Gastroesophageal sphincter (tissue), 4 donors: ENCODE results near the gene LEFTY2. TPM values are rescaled to one million over a fixed set of nuclear protein-coding genes. Genes with fewer than 3 reads are reported as not detected.
"Not testable (repeated sequence)": the region's sequence is repeated elsewhere in the genome, so short reads cannot be mapped to it uniquely, and the experiment has no call there.

Experiments used
- ATAC-seq: fragments of 150-250 bp; one replicate; pipeline ENCODE4 v1.9.1; 2016; ENCODE audit warnings: mild to moderate bottlenecking, moderate library complexity
- H3K27ac ChIP-seq, 4 donors: fragments of 200-600 bp; sonication (generic) in 3 of 4; 1 replicate in 3 of 4; 2 replicates in 1 of 4; pipeline ENCODE4 v1.5.1; 2016 to 2019
- H3K27me3 ChIP-seq: fragments of 200-600 bp; sonication (generic); one replicate; pipeline ENCODE4 v1.5.1; 2019
- H3K36me3 ChIP-seq, 2 donors: fragments of 200-600 bp; sonication (generic); one replicate each; pipeline ENCODE4 v1.5.1; 2019; ENCODE audit warnings: control low read depth in 1 of 2
- H3K4me1 ChIP-seq, 3 donors: fragments of 200-600 bp; sonication (generic); 1 replicate in 2 of 3; 2 replicates in 1 of 3; pipeline ENCODE4 v1.5.1; 2016 to 2019; ENCODE audit warnings: control low read depth in 2 of 3
- H3K4me3 ChIP-seq, 2 donors: fragments of 200-600 bp; sonication (generic); one replicate each; pipeline ENCODE4 v1.5.1; 2019; ENCODE audit warnings: mild to moderate bottlenecking in 1 of 2, moderate library complexity in 1 of 2
- H3K9me3 ChIP-seq, 3 donors: fragments of 200-600 bp; sonication (generic); one replicate each; pipeline ENCODE4 v1.5.1; 2017 to 2019; ENCODE audit warnings: control low read depth in 2 of 3
- CTCF ChIP-seq, 4 experiments: fragments of 200-600 bp in 2 of 4; fragments of 450-650 bp in 2 of 4; sonication (generic) in 1 of 4; IDR thresholded peaks; one replicate each; pipeline ENCODE4 v1.5.1; 2017 to 2019; ENCODE audit warnings: antibody characterized with exemption in 4 of 4, mild to moderate bottlenecking in 2 of 4, moderate library complexity in 2 of 4
- EP300 ChIP-seq: sonication (generic); formaldehyde crosslinking; IDR thresholded peaks from one replicate; pipeline ENCODE4 v1.6.1; 2017; ENCODE audit warnings: antibody characterized with exemption, mild to moderate bottlenecking
- POLR2A ChIP-seq, 2 donors: fragments of 450-650 bp; IDR thresholded peaks; one replicate each; pipeline ENCODE4 v1.6.1; 2017; ENCODE audit warnings: antibody characterized with exemption in 2 of 2, mild to moderate bottlenecking in 2 of 2, moderate library complexity in 1 of 2
- POLR2AphosphoS5 ChIP-seq: sonication (generic); formaldehyde crosslinking; IDR thresholded peaks from one replicate; pipeline ENCODE4 v1.6.1; 2017; ENCODE audit warnings: antibody characterized with exemption
- WGBS, 2 donors: methylation state at CpG; one replicate each; pipeline ENCODE4 v1.1.5; 2018; ENCODE audit warnings: low coverage in 1 of 2; 5-methylcytosine and 5-hydroxymethylcytosine counted together
- total RNA-seq, 4 donors: library from RNA; depleted of rRNA; stranded (reverse); fragments of >200 nt; gene quantifications; one replicate each; pipeline ENCODE4 v1.1.0, GENCODE V29; 2016

LEFTY2 gene
- total RNA-seq, 4 donors from 2014 or later = 1.1 TPM; not detected in 3

DNA sequence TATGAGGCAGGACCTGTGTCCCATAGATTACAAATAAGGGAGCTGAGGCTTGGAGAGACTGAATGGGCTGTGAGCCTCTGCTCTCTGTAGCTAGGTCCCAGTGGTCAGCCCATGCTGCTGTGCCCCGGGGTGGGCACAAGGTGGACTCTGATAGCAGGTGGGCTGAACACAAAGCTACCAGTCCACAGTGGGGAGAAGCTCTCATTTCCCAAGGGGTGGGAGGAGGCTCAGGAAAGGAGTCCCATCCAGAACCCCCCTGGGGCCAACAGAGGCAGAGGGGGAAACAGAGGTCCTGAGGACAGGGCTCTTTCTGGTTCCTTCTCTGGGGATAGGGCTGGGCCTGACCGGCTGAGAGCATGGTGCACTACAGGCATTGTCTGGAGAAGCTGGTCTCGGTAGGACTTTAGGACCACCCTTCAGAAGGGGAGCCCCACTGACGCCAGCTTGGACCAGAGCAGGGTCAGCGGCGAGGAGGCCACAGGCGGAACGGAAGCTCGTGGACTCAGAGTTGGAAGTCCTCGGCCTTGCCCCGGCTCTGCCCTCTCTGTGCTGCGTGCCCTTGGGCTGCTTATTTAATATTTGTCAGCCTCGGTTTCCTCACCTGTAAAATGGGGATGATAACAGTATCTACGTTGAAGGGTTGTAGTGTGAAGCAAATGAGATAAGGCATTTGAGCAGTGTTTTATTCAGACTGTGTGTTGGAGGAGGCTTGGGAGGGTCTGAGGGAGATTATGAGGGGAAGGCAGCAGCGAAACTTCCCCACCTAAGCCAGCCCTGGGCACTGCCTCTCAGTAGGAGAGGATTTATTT is 31.5 kb upstream of the LEFTY2 start:
- 98 to 100% methylated on average over 3 to 14 of the region's 15 CpGs for WGBS, 2 donors
- H3K4me1 ChIP-seq = peaks cover 0 to 3% (median 0%) of the 10 kb centered on the region in 3 donors
- H3K36me3 ChIP-seq = peaks cover 0 to 8% of the 10 kb centered on the region in 2 donors
- ATAC-seq = no peak
- H3K27ac ChIP-seq = no peak overlapping the region
- H3K4me3 ChIP-seq = no peak overlapping the region
- H3K27me3 ChIP-seq = no peaks in the 10 kb centered on the region
- no peaks in the 10 kb centered on the region for H3K9me3 ChIP-seq
- TF ChIP-seq CTCF (IDR thresholded peaks at IDR 0.05) = no peak
- no peak for TF ChIP-seq EP300
- TF ChIP-seq POLR2A (IDR thresholded peaks at IDR 0.05) = no peak
- TF ChIP-seq POLR2AphosphoS5 = no peak

GRCh38 chr1:225970592-225971157 is 29.7 kb upstream of the LEFTY2 start:
- H3K4me3 ChIP-seq, H3K27ac ChIP-seq, H3K4me1 ChIP-seq, H3K9me3 ChIP-seq, H3K36me3 ChIP-seq, H3K27me3 ChIP-seq, ATAC-seq: not testable (repeated sequence)
- 63% methylated on average over 4 of the region's 16 CpGs; no CpG with 5 or more reads in 1 of the 2 donors for WGBS, 2 donors

DNA sequence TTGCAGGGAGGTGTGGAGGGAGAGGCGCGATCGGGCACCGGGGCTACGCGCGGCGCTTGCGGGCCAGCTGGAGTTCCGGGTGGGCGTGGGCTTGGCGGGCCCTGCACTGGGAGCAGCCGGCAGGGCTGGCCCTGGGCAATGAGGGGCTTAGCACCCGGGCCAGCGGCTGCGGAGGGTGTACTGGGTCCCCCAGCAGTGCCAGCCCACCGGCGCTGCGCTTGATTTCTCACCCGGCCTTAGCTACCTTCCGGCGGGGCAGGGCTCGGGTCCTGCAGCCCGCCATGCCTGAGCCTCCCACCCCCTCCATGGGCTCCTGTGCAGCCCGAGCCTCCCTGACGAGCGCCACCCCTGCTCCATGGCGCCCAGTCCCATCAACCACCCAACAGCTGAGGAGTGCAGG is 28.7 kb upstream of the LEFTY2 start:
- not testable (repeated sequence) for H3K4me3 ChIP-seq, H3K9me3 ChIP-seq, H3K4me1 ChIP-seq, H3K27ac ChIP-seq, ATAC-seq, H3K36me3 ChIP-seq, H3K27me3 ChIP-seq
- WGBS, 2 donors = no CpG with 5 or more reads among the region's 28 CpGs

DNA sequence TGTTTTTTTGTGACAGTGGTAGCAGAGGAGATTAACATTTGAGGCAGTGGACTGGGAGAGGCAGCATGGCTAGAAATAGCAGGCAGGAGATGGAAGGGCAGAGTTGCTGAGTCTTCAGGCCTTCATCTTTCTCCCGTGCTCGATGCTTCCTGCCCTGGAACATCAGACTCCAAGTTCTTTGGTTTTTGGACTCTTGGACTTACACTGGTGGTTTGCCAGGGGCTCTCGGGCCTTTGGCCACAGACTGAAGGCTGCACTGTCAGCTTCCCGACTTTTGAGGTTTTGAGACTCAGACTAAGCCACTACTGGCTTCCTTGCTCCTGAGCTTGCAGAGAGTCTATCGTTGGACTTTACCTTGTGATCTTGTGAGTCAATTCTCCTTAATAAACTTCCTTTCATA is 24.2 kb upstream of the LEFTY2 start:
- 60 to 65% methylated on average over 4 to 5 of the region's 5 CpGs for WGBS, 2 donors
- H3K27me3 ChIP-seq = peaks cover 20% of the 10 kb centered on the region
- no peaks in the 10 kb centered on the region for H3K9me3 ChIP-seq
- TF ChIP-seq POLR2AphosphoS5 = no peak
- TF ChIP-seq POLR2A (IDR thresholded peaks at IDR 0.05) = no peak
- TF ChIP-seq EP300 = no peak
- H3K36me3 ChIP-seq = no peaks in the 10 kb centered on the region
- peaks cover 0 to 3% (median 0%) of the 10 kb centered on the region in 3 donors for H3K4me1 ChIP-seq
- ATAC-seq = no peak
- no peak overlapping the region for H3K4me3 ChIP-seq
- no peak overlapping the region for H3K27ac ChIP-seq

DNA sequence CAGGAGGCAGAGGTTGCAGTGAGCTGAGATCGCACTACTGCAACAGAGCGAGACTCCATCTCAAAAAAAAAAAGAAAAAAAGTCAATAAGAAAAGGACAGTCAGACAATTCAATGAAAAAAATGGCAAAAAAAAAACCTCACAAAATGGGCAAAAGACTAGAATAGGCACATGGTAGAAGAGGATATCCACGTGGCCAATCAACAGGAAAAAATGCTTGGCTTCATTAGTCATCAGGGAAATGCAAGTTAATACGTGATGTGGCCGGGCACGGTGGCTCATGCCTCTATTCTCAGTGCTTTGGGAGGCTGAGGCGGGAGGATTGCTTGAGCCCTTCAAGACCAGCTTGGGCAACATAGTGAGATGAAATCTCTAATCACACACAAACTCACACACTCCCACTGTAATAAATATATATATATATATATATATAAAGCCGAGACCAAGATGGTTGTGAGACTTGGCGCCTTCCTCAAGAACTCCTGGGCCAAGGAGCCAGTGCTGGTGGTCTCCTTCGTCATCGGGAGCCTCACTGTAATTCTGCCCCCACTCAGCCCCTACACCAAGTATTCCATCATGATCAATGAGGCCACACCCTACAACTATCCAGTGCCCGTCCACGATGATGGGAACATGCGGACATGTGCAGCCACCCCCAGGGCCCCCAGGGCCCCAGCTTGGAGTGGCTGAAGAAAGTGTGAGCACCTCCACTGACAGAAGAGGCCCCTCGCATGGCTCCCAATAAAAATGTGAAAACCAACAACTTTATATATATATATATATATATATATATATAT is 22.9 kb upstream of the LEFTY2 start:
- TF ChIP-seq CTCF (IDR thresholded peaks at IDR 0.05) = no peak
- TF ChIP-seq EP300 = no peak
- TF ChIP-seq POLR2A (IDR thresholded peaks at IDR 0.05) = no peak
- no peak for TF ChIP-seq POLR2AphosphoS5
- no peak for ATAC-seq
- Histone ChIP-seq H3K9me3 (no peaks in the 10 kb centered on the region), H3K36me3 (no peaks in the 10 kb centered on the region), H3K27ac (no peak overlapping the region), H3K4me3 (no peak overlapping the region), H3K27me3 (peaks cover 21% of the 10 kb centered on the region), H3K4me1 (peaks cover 0 to 3% (median 0%) of the 10 kb centered on the region in 3 donors)
- 84 to 86% methylated on average over 5 to 12 of the region's 15 CpGs for WGBS, 2 donors

GRCh38 chr1:225962440-225962975 is 21.5 kb upstream of the LEFTY2 start:
- Histone ChIP-seq H3K4me3 (no peak overlapping the region), H3K27ac (no peak overlapping the region), H3K9me3 (no peaks in the 10 kb centered on the region), H3K27me3 (peaks cover 21% of the 10 kb centered on the region), H3K36me3 (no peaks in the 10 kb centered on the region), H3K4me1 (peaks cover 0 to 3% (median 0%) of the 10 kb centered on the region in 3 donors)
- ATAC-seq = no peak
- peak in 2 of 4 experiments; percentile 16 to 58 for TF ChIP-seq CTCF (IDR thresholded peaks at IDR 0.05)
- no peak for TF ChIP-seq POLR2AphosphoS5
- WGBS, 2 donors = 28 to 70% methylated on average over 6 to 15 of the region's 21 CpGs
